ENCODE data around the gene ANKRD13A.
A peak's percentile ranks its signal among the peaks of the same experiment; 100 is the strongest.
"Not testable (repeated sequence)": the region's sequence is repeated elsewhere in the genome, so short reads cannot be mapped to it uniquely, and the experiment has no call there.

The ANKRD13A gene

GRCh38 chr12:110008681-110009398, 9.6 kb downstream of the ANKRD13A start:
- DNase-seq: not testable (repeated sequence)

DNA sequence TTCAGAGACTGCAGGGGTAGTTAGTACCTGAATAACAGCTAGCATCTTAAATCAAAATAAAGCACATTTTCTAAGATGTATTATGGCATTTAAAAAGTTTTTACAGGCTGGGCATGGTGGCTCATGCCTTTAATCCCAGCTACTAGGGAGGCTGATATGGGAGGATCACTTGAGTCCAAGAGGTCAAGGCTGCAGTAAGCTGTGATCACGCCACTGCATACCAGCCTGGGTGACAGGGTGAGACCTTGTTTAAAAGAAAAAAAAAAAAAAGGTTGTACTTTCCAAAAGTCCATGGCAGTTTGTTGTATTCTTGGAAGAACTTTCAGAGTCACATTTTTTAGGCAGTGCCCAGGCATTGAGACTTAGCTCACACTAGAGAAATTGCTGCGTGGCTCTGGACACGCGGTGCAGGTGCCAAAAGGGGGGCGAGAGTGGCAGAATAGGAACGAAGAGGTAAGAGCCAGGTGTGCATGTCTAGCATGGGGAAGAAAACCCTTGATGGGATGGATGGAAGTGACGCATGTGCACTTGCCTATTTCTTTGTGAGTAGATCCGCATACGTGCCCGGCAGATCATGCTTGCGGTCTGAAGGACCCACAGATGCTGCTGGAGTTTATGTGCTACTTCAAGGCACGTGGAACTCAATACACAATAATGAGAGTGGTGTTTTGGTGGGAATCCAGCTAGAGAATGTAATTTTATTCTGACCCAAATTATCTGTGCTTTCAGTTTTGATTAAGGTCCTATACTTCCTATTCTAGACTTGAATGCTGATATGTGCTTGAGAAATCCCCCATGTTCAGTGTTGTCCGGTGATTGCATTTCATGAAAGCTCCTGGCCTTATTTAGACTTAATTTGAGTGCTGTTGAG, 11.9 kb downstream of the ANKRD13A start:
- no peak for DNase-seq

- DNase-seq: no peak
Observed at GRCh38 chr12:110012137-110012536, 12.9 kb downstream of the ANKRD13A start.

DNA sequence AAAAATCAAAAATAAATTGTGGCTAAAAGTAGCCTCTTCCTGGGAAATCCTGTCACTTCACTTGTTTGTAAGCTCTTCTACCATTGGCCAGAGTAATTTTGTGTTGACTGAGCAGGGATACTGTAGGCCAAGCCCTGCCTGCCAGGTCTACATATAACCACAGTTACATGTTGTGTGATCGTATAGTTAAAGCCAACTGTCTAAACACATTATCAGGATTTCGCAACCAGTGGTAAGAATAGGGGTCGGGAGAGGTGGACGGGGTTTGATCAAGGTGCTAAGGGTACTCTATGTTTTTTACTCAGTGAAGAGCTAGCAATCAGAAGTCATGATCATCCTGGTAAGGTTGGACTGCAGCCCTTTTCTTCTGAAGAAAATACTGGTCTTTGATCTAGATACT, 13.4 kb downstream of the ANKRD13A start:
- no peak for DNase-seq

DNA sequence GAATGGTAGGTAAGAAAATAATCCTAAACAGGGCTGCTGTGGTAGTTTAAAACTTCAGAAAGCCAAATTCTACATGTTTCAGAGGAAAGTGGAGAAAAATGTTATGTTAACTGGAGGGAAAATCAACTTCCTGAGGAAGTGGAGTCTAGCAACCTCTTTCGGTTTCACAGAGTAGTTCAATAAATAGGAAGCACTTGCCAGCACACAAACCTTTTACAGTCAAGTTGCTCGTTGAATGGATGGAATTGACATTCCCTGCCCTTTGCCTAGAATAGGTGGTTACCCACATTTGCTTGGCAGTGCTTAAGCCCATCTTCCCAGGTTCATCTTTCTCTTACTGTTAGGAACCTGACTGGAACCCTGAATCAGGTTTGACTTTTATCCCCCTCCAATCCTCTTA, 15.9 kb downstream of the ANKRD13A start:
- no peak for DNase-seq

- DNase-seq: no peak
Observed at GRCh38 chr12:110020956-110021355, 21.7 kb downstream of the ANKRD13A start.

DNA sequence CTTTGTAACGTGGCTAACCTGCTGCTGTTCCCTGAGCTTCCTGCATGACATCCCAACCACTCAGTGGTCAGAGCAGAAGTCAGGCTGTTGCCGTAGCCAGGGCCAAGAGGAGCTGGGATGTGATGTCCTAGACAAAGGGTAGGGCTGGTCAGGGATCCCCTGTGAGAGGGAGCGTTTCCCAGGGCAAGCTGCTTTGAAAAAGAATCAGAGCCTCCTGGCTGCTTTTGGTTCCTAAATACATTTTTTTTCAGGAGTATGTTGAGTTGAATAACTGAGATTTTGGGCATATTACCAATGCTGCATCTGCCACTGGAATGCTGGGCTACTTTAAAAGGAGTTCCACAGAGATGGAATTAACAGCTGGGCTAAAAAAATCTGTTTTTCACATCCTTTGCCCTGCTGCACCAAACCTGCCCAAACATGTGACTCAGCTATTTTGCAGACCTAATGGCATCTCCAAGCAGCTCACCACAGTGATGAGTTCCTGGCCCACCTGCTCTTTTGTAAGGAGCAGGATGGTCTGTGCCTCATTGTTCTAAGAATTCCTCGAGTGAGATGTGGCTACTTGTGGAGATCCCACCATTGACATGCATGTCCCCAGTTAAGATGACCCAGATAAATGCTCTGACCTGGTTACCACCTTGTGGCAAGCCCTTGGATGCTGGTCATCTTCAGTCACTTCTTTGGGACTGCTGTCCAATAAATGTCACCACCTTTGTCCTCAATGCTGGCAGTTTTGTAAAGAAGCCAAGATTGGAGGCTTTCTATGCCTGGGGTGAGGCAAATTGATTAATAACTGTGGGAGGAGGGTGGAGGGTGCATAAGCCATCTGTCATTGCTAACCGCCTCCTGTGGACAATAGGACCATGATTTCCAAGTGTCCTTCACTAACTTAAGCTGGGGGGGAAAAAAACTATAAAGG, 24.1 kb downstream of the ANKRD13A start:
- no peak for DNase-seq

GRCh38 chr12:110024051-110024450, 24.8 kb downstream of the ANKRD13A start:
- no peak for DNase-seq

- DNase-seq: no peak
Observed at GRCh38 chr12:110028323-110028722, 29.1 kb downstream of the ANKRD13A start.

- DNase-seq: no peak
Observed at GRCh38 chr12:110029290-110029815, 30.1 kb downstream of the ANKRD13A start.

GRCh38 chr12:110033888-110034287, 34.7 kb downstream of the ANKRD13A start:
- DNase-seq: no peak

DNA sequence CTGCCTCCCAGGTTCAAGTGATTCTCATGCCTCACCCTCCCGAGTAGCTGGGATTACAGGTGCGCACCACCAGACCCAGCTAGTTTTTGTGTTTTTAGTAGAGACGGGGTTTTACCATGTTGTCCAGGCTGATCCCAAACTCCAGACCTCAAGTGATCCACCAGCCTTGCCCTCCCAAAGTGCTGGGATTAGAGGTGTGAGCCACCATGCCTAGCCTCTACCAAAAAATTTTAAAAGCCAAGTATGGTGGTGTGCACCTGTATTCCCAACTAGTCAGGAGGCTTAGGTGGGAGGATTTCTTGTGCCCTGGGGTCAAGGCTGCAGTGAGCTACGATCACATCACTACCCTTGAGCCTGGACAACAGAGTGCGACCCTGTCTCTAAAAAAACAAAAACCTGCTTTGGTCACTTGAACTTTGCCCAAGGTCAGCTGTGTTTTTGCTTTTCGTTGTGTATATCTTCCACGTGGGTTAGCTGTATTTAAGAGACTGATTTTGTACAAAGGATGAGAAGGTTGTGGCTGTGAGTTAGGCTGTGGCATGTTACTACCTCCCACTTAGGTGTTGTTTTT, 36.4 kb downstream of the ANKRD13A start:
- DNase-seq: no peak

DNA sequence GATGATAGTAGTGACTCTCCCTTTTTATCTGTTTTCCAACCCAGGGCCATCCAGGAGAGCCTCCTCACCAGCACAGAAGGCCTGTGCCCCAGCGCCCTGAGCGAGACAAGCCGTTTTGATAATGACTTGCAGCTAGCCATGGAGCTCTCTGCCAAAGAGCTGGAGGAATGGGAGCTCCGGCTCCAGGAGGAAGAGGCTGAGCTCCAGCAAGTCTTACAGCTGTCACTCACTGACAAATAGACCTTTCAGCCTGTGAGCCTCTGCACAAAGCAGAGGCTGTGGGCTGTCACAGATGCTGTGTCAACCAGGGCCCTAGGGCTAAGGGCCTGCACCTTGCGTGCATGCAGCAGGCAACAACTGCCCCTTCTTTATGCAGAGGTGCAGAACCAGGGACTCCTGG, 38.1 kb downstream of the ANKRD13A start:
- no peak for DNase-seq

DNA sequence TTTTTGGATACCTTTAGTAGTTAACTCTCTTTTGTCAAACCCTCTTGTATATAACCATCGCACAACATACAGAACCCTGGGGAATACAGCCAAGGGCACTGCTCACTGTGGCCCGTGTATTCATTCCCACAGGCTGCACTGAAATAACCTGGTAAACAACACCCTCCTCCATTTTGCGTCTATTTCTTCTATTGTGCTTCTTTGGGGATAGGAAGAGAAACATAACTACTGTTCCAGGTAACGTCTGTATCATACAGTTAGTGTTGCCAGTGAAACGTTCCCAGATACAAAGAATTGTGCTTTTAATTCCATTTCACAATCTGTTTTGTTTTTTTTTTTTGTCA, 39.5 kb downstream of the ANKRD13A start:
- no peak for DNase-seq

GRCh38 chr12:110039085-110039807, 40.0 kb downstream of the ANKRD13A start:
- no peak for DNase-seq

DNA sequence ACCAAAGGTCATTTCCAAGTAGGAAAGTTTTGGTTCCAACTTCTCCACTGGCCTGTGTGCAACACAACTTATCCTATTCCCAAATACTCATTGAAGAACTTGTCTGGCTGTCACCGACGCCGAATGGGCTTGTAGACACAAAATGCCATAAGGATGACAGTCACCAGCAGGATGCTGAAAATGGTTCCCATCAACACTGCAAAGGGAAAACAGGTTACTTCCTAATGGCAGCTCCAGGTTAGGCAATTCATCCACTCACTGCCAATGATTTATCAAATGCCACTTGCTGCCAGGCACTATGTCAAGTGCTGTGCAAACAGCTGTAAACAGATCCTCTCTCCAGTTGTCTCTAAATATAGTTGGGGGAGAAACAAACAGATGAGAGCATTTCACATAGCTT, 43.0 kb downstream of the ANKRD13A start:
- no peak for DNase-seq

GRCh38 chr12:110046451-110047187, 47.4 kb downstream of the ANKRD13A start:
- DNase-seq: no peak

- no peak for DNase-seq
Observed at GRCh38 chr12:110047297-110047940, 48.2 kb downstream of the ANKRD13A start.

DNA sequence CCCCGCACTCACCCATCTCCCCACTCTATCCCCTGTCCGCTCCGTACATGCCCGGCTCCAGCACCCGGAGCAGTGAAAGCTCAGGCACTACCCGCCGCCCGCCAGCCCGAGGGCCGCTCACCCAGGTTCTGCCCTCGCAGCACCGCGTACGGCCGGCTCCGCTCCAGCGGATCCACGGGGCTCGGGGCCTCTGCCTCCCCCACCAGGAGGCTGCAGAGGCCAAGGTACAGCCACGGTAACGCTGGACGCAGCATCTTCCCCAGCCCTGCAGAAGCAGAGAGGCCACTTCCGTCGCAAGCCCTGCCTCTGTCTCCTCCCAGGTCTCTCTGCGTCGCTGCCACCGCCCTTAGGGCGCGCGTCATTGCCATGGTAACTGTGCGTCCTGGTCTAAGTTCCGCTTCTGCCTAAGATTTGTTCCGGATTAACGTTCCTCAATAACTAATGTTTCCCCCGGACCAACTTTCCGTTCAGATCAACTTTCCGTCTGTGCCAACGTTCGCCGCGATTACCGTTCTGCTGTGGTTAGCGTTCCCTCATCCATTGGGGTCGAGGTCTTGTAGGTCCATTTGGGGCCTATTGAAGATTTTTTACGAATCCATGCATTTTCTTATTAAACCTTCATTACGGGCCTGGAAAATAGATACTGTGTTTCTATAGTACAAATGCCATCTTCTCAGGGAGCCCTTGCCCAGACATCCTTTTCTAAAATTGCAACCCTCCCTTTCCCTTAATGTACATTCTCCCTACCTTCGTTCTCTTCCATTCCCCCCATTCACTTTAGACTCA, 49.2 kb downstream of the ANKRD13A start, which contains the start of gene C12orf76:
Gene C12orf76 (minus strand): TSS at position 281 of the 786 bp plus-strand sequence. CDS start 27 bp downstream, at position 254.
- peak; percentile 83 for DNase-seq
